C4-2B (cell line): ENCODE measurements around the gene SMYD4.

Experiments used
- ZFX ChIP-seq: fragments of 450-650 bp; IDR thresholded peaks from 2 replicates; pipeline ENCODE4 v1.6.1; 2017
- TF ChIP-seq, protein P1 (sequence below): fragments of 450-650 bp; conservative IDR thresholded peaks from 2 replicates; pipeline ENCODE4 v1.5.1; 2017; ENCODE audit warnings: mild to moderate bottlenecking

DNA sequence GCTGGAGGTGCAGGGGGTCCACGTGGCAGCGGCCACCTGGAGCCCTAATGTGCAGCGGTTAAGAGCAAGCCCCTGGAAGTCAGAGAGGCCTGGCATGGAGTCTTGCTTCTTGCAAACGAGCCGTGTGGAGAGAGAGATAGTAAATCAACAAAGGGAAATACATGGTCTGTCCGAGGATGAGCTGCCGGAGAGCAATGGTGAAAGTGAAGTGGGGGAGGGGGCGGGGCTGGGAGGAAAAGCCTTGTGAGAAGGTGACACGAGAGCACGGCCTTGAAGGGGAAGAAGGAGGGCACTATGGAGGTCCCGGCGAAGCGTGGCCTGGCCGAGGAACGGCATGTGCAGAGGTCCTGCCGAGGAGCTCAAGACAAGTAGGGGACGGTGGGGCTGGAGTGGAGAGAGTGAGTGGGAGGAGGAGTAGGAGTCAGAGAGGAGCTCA lies 73.9 kb downstream of the SMYD4 start:
- TF ChIP-seq, protein P1, sequence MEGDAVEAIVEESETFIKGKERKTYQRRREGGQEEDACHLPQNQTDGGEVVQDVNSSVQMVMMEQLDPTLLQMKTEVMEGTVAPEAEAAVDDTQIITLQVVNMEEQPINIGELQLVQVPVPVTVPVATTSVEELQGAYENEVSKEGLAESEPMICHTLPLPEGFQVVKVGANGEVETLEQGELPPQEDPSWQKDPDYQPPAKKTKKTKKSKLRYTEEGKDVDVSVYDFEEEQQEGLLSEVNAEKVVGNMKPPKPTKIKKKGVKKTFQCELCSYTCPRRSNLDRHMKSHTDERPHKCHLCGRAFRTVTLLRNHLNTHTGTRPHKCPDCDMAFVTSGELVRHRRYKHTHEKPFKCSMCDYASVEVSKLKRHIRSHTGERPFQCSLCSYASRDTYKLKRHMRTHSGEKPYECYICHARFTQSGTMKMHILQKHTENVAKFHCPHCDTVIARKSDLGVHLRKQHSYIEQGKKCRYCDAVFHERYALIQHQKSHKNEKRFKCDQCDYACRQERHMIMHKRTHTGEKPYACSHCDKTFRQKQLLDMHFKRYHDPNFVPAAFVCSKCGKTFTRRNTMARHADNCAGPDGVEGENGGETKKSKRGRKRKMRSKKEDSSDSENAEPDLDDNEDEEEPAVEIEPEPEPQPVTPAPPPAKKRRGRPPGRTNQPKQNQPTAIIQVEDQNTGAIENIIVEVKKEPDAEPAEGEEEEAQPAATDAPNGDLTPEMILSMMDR = no peak
- no peak for TF ChIP-seq ZFX
